Measurements from ENCODE around the gene SLIT1.

Gene SLIT1

GRCh38 chr10:97038688-97039087 is 147.1 kb downstream of the SLIT1 start:
- Histone ChIP-seq H3K14ac (ENCODE audit: low read length in 2 of 2) (no peak overlapping the region), H4K91ac (ENCODE audit: low read length) (no peak overlapping the region), H3K4me2 (ENCODE audit: low read length, poor library complexity, severe bottlenecking) (no peak overlapping the region), H3K9ac (ENCODE audit: low read length) (no peak overlapping the region), H2BK12ac (ENCODE audit: low read length in 2 of 2) (no peak overlapping the region), H3K27me3 (ENCODE audit: control insufficient read depth in 1 of 2, insufficient read depth in 1 of 2, low read length in 2 of 2) (peaks cover 26 to 30% of the 10 kb centered on the region in 2 experiments), H2BK15ac (ENCODE audit: low read depth, poor library complexity, severe bottlenecking) (no peak overlapping the region), H2BK120ac (ENCODE audit: low read depth, low read length) (no peak overlapping the region), H4K8ac (ENCODE audit: low read length) (no peak overlapping the region), H2AK5ac (ENCODE audit: low read length, severe bottlenecking) (no peak overlapping the region), H3K4me1 (ENCODE audit: control insufficient read depth, insufficient read depth, low read depth, low read length) (peaks cover 9% of the 10 kb centered on the region), H3K79me1 (replicated peaks; ENCODE audit: low read length, poor library complexity, severe bottlenecking) (no peaks in the 10 kb centered on the region), H3K23ac (ENCODE audit: low read length in 2 of 2) (no peak overlapping the region), H3K27ac (ENCODE audit: low read length, poor library complexity, severe bottlenecking) (no peak overlapping the region), H3K9me3 (ENCODE audit: control insufficient read depth, low read length) (no peaks in the 10 kb centered on the region), H2AFZ (ENCODE audit: low read depth, low read length) (no peak overlapping the region), H3K36me3 (ENCODE audit: control insufficient read depth in 1 of 2, insufficient read depth in 2 of 2, low read depth in 1 of 2, low read length in 2 of 2) (no peaks in the 10 kb centered on the region), H3K18ac (ENCODE audit: low read depth in 1 of 2, low read length in 2 of 2) (no peak overlapping the region), H3K4me3 (ENCODE audit: insufficient read depth in 1 of 2, low read depth in 1 of 2, low read length in 2 of 2) (no peak overlapping the region), H2BK5ac (ENCODE audit: low read depth, low read length, poor library complexity, severe bottlenecking) (no peak overlapping the region), H3K4ac (ENCODE audit: low read depth in 1 of 2, low read length in 2 of 2) (no peak overlapping the region)
- no peak for DNase-seq
- 82% methylated on average over 7 of the region's 7 CpGs for WGBS

- H3K9me3 ChIP-seq (ENCODE audit: control insufficient read depth, low read length) = no peaks in the 10 kb centered on the region
- peak overlapping the region; percentile 30 for H3K9ac ChIP-seq (ENCODE audit: low read length)
- no peak overlapping the region for H2BK15ac ChIP-seq (ENCODE audit: low read depth, poor library complexity, severe bottlenecking)
- peak overlapping the region; percentile 6 for H4K8ac ChIP-seq (ENCODE audit: low read length)
- H3K14ac ChIP-seq (ENCODE audit: low read length in 2 of 2) = no peak overlapping the region
- 44% methylated on average over 29 of the region's 30 CpGs for WGBS
- H3K27me3 ChIP-seq (ENCODE audit: control insufficient read depth in 1 of 2, insufficient read depth in 1 of 2, low read length in 2 of 2) = peaks cover 28 to 30% of the 10 kb centered on the region in 2 experiments
- DNase-seq = peak; percentile 77
- H3K4ac ChIP-seq (ENCODE audit: low read depth in 1 of 2, low read length in 2 of 2) = no peak overlapping the region
- no peak overlapping the region for H3K27ac ChIP-seq (ENCODE audit: low read length, poor library complexity, severe bottlenecking)
- no peak overlapping the region for H2AFZ ChIP-seq (ENCODE audit: low read depth, low read length)
- H3K18ac ChIP-seq (ENCODE audit: low read depth in 1 of 2, low read length in 2 of 2) = no peak overlapping the region
- no peak overlapping the region for H3K23ac ChIP-seq (ENCODE audit: low read length in 2 of 2)
- no peak overlapping the region for H2AK5ac ChIP-seq (ENCODE audit: low read length, severe bottlenecking)
- no peak overlapping the region for H2BK5ac ChIP-seq (ENCODE audit: low read depth, low read length, poor library complexity, severe bottlenecking)
- H2BK12ac ChIP-seq (ENCODE audit: low read length in 2 of 2) = no peak overlapping the region
- H2BK120ac ChIP-seq (ENCODE audit: low read depth, low read length) = no peak overlapping the region
- no peak overlapping the region for H4K91ac ChIP-seq (ENCODE audit: low read length)
- H3K36me3 ChIP-seq (ENCODE audit: control insufficient read depth in 1 of 2, insufficient read depth in 2 of 2, low read depth in 1 of 2, low read length in 2 of 2) = no peaks in the 10 kb centered on the region
- peak overlapping the region; percentile 48 for H3K4me2 ChIP-seq (ENCODE audit: low read length, poor library complexity, severe bottlenecking)
- H3K4me1 ChIP-seq (ENCODE audit: control insufficient read depth, insufficient read depth, low read depth, low read length) = peaks cover 9% of the 10 kb centered on the region
- H3K79me1 ChIP-seq (replicated peaks; ENCODE audit: low read length, poor library complexity, severe bottlenecking) = no peaks in the 10 kb centered on the region
- peak overlapping the region in 1 of 2 experiments; percentile 71 for H3K4me3 ChIP-seq (ENCODE audit: insufficient read depth in 1 of 2, low read depth in 1 of 2, low read length in 2 of 2)
Observed at GRCh38 chr10:97037365-97038361, 148.1 kb downstream of the SLIT1 start.

GRCh38 chr10:97034958-97035769 is 150.6 kb downstream of the SLIT1 start:
- no peak overlapping the region for H4K91ac ChIP-seq (ENCODE audit: low read length)
- H2BK120ac ChIP-seq (ENCODE audit: low read depth, low read length) = no peak overlapping the region
- H3K18ac ChIP-seq (ENCODE audit: low read depth in 1 of 2, low read length in 2 of 2) = no peak overlapping the region
- no peak overlapping the region for H3K4ac ChIP-seq (ENCODE audit: low read depth in 1 of 2, low read length in 2 of 2)
- peaks cover 9% of the 10 kb centered on the region for H3K4me1 ChIP-seq (ENCODE audit: control insufficient read depth, insufficient read depth, low read depth, low read length)
- DNase-seq = no peak
- no peak overlapping the region for H2BK5ac ChIP-seq (ENCODE audit: low read depth, low read length, poor library complexity, severe bottlenecking)
- H2BK15ac ChIP-seq (ENCODE audit: low read depth, poor library complexity, severe bottlenecking) = no peak overlapping the region
- no peaks in the 10 kb centered on the region for H3K9me3 ChIP-seq (ENCODE audit: control insufficient read depth, low read length)
- 89% methylated on average over 18 of the region's 18 CpGs for WGBS
- H3K9ac ChIP-seq (ENCODE audit: low read length) = no peak overlapping the region
- H3K14ac ChIP-seq (ENCODE audit: low read length in 2 of 2) = no peak overlapping the region
- no peak overlapping the region for H3K23ac ChIP-seq (ENCODE audit: low read length in 2 of 2)
- H3K79me1 ChIP-seq (replicated peaks; ENCODE audit: low read length, poor library complexity, severe bottlenecking) = no peaks in the 10 kb centered on the region
- H2BK12ac ChIP-seq (ENCODE audit: low read length in 2 of 2) = no peak overlapping the region
- H3K4me2 ChIP-seq (ENCODE audit: low read length, poor library complexity, severe bottlenecking) = no peak overlapping the region
- H3K27ac ChIP-seq (ENCODE audit: low read length, poor library complexity, severe bottlenecking) = no peak overlapping the region
- peaks cover 42 to 47% of the 10 kb centered on the region in 2 experiments for H3K27me3 ChIP-seq (ENCODE audit: control insufficient read depth in 1 of 2, insufficient read depth in 1 of 2, low read length in 2 of 2)
- H3K36me3 ChIP-seq (ENCODE audit: control insufficient read depth in 1 of 2, insufficient read depth in 2 of 2, low read depth in 1 of 2, low read length in 2 of 2) = no peaks in the 10 kb centered on the region
- H2AK5ac ChIP-seq (ENCODE audit: low read length, severe bottlenecking) = no peak overlapping the region
- no peak overlapping the region for H3K4me3 ChIP-seq (ENCODE audit: insufficient read depth in 1 of 2, low read depth in 1 of 2, low read length in 2 of 2)
- H2AFZ ChIP-seq (ENCODE audit: low read depth, low read length) = no peak overlapping the region
- H4K8ac ChIP-seq (ENCODE audit: low read length) = no peak overlapping the region

- Histone ChIP-seq H4K91ac (ENCODE audit: low read length) (no peak overlapping the region), H2BK12ac (ENCODE audit: low read length in 2 of 2) (no peak overlapping the region), H3K4me1 (ENCODE audit: control insufficient read depth, insufficient read depth, low read depth, low read length) (peaks cover 9% of the 10 kb centered on the region), H4K8ac (ENCODE audit: low read length) (no peak overlapping the region), H3K9ac (ENCODE audit: low read length) (no peak overlapping the region), H3K4me3 (ENCODE audit: insufficient read depth in 1 of 2, low read depth in 1 of 2, low read length in 2 of 2) (peak overlapping the region in 1 of 2 experiments; percentile 18), H3K23ac (ENCODE audit: low read length in 2 of 2) (peak overlapping the region in 1 of 2 experiments; percentile 28), H3K4ac (ENCODE audit: low read depth in 1 of 2, low read length in 2 of 2) (no peak overlapping the region), H3K9me3 (ENCODE audit: control insufficient read depth, low read length) (no peaks in the 10 kb centered on the region), H2BK5ac (ENCODE audit: low read depth, low read length, poor library complexity, severe bottlenecking) (no peak overlapping the region), H3K14ac (ENCODE audit: low read length in 2 of 2) (no peak overlapping the region), H2BK120ac (ENCODE audit: low read depth, low read length) (no peak overlapping the region), H3K27ac (ENCODE audit: low read length, poor library complexity, severe bottlenecking) (no peak overlapping the region), H3K27me3 (ENCODE audit: control insufficient read depth in 1 of 2, insufficient read depth in 1 of 2, low read length in 2 of 2) (peaks cover 43 to 48% of the 10 kb centered on the region in 2 experiments), H2AFZ (ENCODE audit: low read depth, low read length) (no peak overlapping the region), H3K4me2 (ENCODE audit: low read length, poor library complexity, severe bottlenecking) (no peak overlapping the region), H3K36me3 (ENCODE audit: control insufficient read depth in 1 of 2, insufficient read depth in 2 of 2, low read depth in 1 of 2, low read length in 2 of 2) (no peaks in the 10 kb centered on the region), H2BK15ac (ENCODE audit: low read depth, poor library complexity, severe bottlenecking) (no peak overlapping the region), H3K79me1 (replicated peaks; ENCODE audit: low read length, poor library complexity, severe bottlenecking) (no peaks in the 10 kb centered on the region), H3K18ac (ENCODE audit: low read depth in 1 of 2, low read length in 2 of 2) (no peak overlapping the region), H2AK5ac (ENCODE audit: low read length, severe bottlenecking) (no peak overlapping the region)
- DNase-seq = no peak
- 72% methylated on average over 7 of the region's 7 CpGs for WGBS
Observed at GRCh38 chr10:97034301-97034700, 151.5 kb downstream of the SLIT1 start.

All from mesenchymal stem cell (in vitro differentiated cells and primary cell).